HG02852 (cell line): Measurements from ENCODE around the gene GNPTG.
A peak's percentile ranks its signal among the peaks of the same experiment; 100 is the strongest.

Experiments used
- ATAC-seq: cut with Tn5 transposase; IDR thresholded peaks from one replicate; pipeline ENCODE4 v1.9.1; 2021; ENCODE audit warnings: mild to moderate bottlenecking, moderate library complexity; ENCODE audit not compliant: unreplicated experiment

GNPTG gene

DNA sequence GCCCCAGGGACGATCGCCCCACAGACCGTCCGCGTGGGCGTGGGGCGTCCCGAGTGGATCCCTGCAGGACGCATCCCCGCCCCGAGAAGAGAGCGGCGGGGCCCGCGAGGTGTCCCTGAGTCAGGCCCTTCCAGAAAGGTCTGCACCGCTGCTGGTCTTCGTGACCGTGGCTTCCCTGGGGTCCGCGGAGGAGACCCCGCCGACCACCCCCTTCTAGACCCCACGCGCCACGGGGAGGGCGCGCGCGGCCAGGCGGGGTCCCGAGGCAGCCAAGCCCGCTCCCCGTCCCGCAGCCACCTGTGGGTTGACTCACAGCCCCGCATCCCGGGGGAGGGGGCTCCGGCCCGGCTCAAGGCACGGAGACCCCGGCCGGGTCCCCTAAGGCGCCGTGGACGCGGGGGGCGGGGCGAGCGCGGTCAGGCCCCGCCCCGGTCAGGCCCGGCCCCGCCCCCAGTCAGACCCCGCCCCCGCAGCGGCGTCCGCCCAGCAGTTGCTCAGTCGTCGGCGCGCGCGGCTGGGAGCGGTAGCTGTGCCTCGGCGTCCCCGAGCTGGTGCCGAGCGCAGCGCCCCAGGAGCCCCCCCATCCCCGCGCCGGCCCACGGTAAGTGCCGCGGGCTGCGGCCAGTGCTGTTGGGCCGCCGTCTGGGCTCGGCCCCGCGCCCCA is 18.4 kb upstream of the GNPTG start, which contains the start of gene BAIAP3:
Gene BAIAP3, plus strand, starts transcription at position 497 of the 664 bp plus-strand sequence. CDS start 4,905 bp downstream, outside the sequence.
- ATAC-seq, result no peak

DNA sequence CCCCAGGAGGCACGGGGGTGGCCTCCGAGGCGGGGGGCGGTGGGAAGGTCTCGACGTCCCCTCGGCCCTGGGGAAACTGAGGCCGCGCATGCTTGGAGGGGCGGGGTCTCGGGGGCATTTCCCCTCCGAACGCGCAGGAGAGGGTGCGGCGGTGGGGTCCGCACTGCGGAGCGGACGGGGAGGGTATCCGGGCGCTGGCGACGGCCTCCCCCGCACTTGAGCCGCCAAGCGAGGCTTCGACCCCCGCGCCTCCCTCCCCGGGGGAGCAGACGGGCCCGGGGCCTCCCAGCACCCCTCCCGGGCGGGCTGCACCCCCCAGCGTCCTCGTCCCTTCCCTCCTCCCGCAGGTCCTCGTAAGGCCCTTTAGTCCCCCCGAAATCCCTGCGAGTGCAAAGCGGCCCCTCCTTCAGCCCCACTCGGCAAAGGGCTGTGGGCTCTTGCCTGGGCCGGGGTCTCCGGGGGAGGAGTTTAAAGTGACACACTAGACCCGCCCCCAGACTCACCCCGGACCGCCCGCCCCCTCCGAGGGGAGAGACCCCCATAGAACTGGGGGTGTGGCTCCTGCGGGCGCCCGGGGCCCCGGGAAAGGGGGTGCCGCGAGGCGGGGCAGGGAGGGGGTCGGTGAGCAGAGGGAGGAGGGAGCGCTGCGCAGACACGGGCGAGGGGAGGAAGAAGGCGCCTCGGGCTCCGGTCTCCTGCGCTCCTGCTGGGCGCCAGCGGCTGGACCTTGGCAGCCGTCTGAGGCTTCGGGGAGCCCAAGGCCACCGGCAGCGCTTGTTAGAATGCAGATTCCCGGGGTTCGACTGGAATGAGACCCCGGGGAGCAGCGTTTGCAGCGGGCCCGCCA is 17.7 kb upstream of the GNPTG start:
- no peak for ATAC-seq

- no peak for ATAC-seq
These were observed 17.0 kb upstream of the GNPTG start for GRCh38 chr16:1334739-1335138.

- ATAC-seq, result no peak
These were observed 16.3 kb upstream of the GNPTG start for GRCh38 chr16:1335211-1335971.

DNA sequence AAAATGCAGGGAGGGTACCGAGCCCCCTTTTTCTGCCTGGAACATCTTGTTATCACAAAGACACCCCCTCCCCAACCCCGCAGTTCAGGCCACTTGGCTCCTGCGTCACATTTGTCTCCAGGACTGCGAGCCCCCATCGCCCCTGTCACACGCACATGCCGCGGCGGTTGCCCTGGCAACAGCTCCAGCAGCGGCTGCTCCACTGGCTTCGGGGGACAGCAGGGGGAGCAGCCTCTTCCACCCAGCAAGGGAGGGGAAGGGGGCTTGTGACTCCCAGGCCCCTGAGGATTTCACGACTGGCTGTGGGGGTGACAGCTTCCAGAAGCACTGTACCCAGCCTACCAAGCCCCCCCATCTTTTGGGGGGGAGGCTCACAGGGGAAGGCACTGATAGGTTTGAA is 15.7 kb upstream of the GNPTG start:
- ATAC-seq, result no peak

GRCh38 chr16:1336619-1337018 is 15.1 kb upstream of the GNPTG start:
- ATAC-seq, result no peak

DNA sequence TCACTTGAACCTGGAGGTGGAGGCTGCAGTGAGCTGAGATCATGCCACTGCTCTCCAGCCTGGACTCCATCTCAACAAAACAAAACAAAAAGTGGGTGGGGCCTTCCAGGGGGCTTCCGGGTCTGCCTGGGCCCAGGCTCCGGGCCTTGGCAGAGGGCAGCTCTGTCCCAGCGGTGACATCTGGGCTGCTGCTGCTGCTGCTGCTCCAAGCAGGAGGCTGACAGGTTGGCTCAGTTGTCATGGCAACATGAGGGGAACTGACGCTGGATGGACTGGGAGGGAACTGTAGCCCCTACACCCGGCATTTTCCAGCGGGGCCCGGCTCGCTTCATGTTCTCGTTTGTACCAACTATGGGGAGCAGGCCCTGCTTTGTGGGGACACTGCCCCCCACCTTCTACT is 14.2 kb upstream of the GNPTG start:
- no peak for ATAC-seq

GRCh38 chr16:1338119-1338730 is 13.5 kb upstream of the GNPTG start:
- no peak for ATAC-seq

DNA sequence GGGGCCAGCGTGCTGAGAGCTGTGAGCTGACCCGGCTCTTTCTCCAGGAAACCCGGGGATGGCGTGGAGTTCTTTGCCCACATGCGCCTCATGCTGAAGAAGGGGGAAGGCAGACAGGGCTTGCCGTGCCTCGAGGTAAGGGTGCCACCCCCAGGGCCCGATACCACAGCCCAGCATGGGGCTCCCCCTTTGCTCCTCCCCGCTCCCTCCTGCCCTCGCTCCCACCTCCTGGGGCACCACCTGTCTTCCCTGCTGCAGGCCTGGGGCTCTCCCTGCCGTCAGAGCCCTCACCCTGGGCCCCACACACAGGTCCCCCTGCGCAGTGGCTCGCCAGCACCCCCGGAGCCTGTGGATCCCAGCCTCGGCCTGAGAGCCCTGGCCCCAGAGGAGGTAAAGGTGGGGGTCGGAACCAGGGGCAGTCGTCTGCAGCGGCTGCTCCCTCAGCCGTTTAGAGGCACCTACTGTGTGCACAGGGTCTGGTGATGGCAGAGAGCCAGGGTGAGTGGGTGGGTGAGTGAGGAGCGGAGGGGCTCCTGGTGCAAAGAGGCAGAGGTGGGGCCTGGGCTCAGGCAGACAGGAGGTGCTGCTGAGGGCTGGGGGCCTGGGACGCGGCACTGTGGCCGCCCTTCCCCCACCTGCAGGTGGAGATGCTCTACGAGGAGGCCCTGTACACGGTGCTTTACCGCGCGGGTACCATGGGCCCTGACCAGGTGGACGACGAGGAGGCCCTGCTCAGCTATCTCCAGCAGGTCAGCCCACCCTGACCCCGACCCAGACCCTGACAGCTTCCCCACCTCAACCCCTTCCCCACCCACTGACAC is 12.7 kb upstream of the GNPTG start:
- ATAC-seq, result no peak

DNA sequence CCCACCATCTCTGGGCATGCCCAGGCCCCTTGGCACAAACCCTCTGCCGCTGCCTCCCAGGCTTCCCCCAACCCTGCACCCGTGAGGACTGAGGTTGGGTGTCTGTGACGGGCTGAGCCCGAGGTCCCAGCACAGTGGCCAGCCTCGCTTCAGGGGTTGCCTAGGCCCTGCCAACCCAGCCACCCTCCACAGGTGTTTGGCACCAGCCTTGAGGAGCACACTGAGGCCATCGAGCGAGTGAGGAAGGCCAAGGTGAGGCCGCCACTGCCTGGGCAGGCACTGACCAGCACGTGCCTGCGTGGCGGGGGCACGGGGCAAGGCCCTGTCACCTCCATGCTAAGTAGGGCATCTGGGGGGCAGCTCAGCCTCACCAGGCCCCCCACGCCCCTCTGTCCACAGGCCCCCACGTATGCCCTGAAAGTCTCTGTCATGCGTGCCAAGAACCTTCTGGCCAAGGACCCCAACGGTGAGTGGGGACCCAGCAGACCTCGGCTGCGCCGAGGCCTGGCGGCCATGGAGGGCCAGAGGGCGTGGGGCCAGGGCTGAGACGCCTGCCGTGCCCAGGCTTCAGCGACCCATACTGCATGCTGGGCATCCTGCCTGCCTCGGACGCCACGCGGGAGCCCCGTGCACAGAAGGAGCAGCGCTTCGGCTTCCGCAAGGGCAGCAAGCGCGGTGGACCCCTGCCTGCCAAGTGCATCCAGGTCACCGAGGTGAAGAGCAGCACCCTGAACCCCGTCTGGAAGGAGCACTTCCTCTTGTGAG is 10.8 kb upstream of the GNPTG start:
- ATAC-seq, result no peak

GRCh38 chr16:1341495-1342420 is 10.0 kb upstream of the GNPTG start:
- ATAC-seq, result no peak

- peak; percentile 87 for ATAC-seq
These were observed 9.0 kb upstream of the GNPTG start for GRCh38 chr16:1342526-1343427.

- peak; percentile 2 for ATAC-seq
These were observed 8.1 kb upstream of the GNPTG start for GRCh38 chr16:1343428-1344242.

- ATAC-seq, result no peak
These were observed 7.2 kb upstream of the GNPTG start for GRCh38 chr16:1344499-1344898.

DNA sequence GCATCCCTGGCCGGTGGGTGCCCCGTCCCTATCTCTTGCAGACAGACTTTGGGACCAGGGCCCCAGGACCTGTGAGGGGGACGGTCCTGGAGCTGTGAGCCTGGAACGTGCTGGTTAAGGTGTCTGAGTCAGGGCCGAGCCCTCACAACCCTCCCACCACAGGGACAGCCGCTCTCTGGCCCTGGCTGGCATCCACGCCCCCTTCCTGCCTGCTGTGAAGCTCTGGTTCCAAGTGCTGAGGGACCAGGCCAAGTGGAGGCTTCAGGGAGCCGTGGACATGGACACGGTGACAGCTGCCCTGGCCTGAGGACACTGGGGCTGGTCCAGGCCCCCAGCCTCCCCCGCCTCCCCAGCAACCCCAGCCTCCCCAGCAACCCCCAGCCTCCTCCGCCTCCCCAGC is 6.6 kb upstream of the GNPTG start:
- ATAC-seq, result no peak

GRCh38 chr16:1345651-1346421 is 5.9 kb upstream of the GNPTG start:
- ATAC-seq, result no peak
